Neuronal stem cell (in vitro differentiated cells): ENCODE measurements around the gene FAT2.

ENCODE experiments used
- DNase-seq: peaks from one replicate; pipeline ENCODE4 v3.0.0-alpha.2; 2013; ENCODE audit warnings: low spot score
- H2AFZ ChIP-seq: one replicate; pipeline ENCODE4 v1.6.1; 2013; ENCODE audit warnings: mild to moderate bottlenecking, low read length, inconsistent platforms
- H2AK5ac ChIP-seq: 2 replicates; pipeline ENCODE4 v1.6.1; 2013; ENCODE audit warnings: low read depth, mild to moderate bottlenecking, inconsistent platforms, low read length, moderate library complexity, mixed read lengths
- H2BK120ac ChIP-seq: 2 replicates; pipeline ENCODE4 v1.6.1; 2013; ENCODE audit warnings: low read depth, mild to moderate bottlenecking, inconsistent platforms, low read length, moderate library complexity, mixed read lengths
- H2BK12ac ChIP-seq: one replicate; pipeline ENCODE4 v1.6.1; 2013; ENCODE audit warnings: low read length, inconsistent platforms
- H2BK15ac ChIP-seq: 2 replicates; pipeline ENCODE4 v1.6.1; 2013; ENCODE audit warnings: mild to moderate bottlenecking, low read length, inconsistent platforms, mixed read lengths
- H2BK5ac ChIP-seq: one replicate; pipeline ENCODE4 v1.6.1; 2013; ENCODE audit warnings: inconsistent platforms, mild to moderate bottlenecking, low read length, moderate library complexity
- H3K14ac ChIP-seq: one replicate; pipeline ENCODE4 v1.6.1; 2013; ENCODE audit warnings: low read length, inconsistent platforms
- H3K18ac ChIP-seq: 2 replicates; pipeline ENCODE4 v1.6.1; 2013; ENCODE audit warnings: low read length, inconsistent platforms
- H3K23ac ChIP-seq: 2 replicates; pipeline ENCODE4 v1.6.1; 2013; ENCODE audit warnings: low read depth, mild to moderate bottlenecking, mixed read lengths, low read length, inconsistent platforms; ENCODE audit not compliant: poor library complexity
- H3K27ac ChIP-seq: replicated peaks from 3 replicates; pipeline ENCODE4 v1.5.1; 2013; ENCODE audit warnings: low read length, inconsistent platforms
- H3K27me3 ChIP-seq, 3 experiments: 2 replicates each; pipeline ENCODE4 v1.6.1; 2013; ENCODE audit warnings: low read length in 3 of 3, mild to moderate bottlenecking in 2 of 3, inconsistent platforms in 1 of 3, low read depth in 1 of 3, mixed read lengths in 1 of 3, moderate library complexity in 1 of 3; ENCODE audit not compliant: control insufficient read depth in 3 of 3, insufficient read depth in 3 of 3
- H3K36me3 ChIP-seq, 2 donors: replicated peaks in 1 of 2; 2 replicates each; pipeline ENCODE4 v1.6.1; 2013; ENCODE audit warnings: low read length in 2 of 2; ENCODE audit not compliant: control insufficient read depth in 2 of 2, insufficient read depth in 2 of 2
- H3K4ac ChIP-seq: 2 replicates; pipeline ENCODE4 v1.6.1; 2013; ENCODE audit warnings: inconsistent platforms, mild to moderate bottlenecking, low read length, moderate library complexity
- H3K4me1 ChIP-seq, 2 donors: 1 replicate in 1 of 2; 2 replicates in 1 of 2; pipeline ENCODE4 v1.6.1; 2013; ENCODE audit warnings: low read length in 2 of 2, low read depth in 1 of 2; ENCODE audit not compliant: control insufficient read depth in 2 of 2, insufficient read depth in 1 of 2
- H3K4me2 ChIP-seq: one replicate; pipeline ENCODE4 v1.6.1; 2013; ENCODE audit warnings: mild to moderate bottlenecking, low read length, inconsistent platforms; ENCODE audit not compliant: insufficient read depth, poor library complexity, severe bottlenecking
- H3K4me3 ChIP-seq, 2 donors: 2 replicates each; pipeline ENCODE4 v1.5.1; 2013; ENCODE audit warnings: low read length in 2 of 2, mild to moderate bottlenecking in 2 of 2, inconsistent platforms in 1 of 2, moderate library complexity in 1 of 2
- H3K79me1 ChIP-seq: one replicate; pipeline ENCODE4 v1.6.1; 2013; ENCODE audit warnings: low read depth, mild to moderate bottlenecking, inconsistent platforms, low read length, moderate library complexity
- H3K9ac ChIP-seq: one replicate; pipeline ENCODE4 v1.6.1; 2013; ENCODE audit warnings: mild to moderate bottlenecking, low read depth, low read length, inconsistent platforms; ENCODE audit not compliant: poor library complexity
- H3K9me3 ChIP-seq, 2 donors: replicated peaks in 1 of 2; 2 replicates each; pipeline versions ENCODE3 to v1.6.1; 2013; ENCODE audit warnings: low read length in 2 of 2, mild to moderate bottlenecking in 2 of 2, inconsistent platforms in 1 of 2, low read depth in 1 of 2, mixed read lengths in 1 of 2, moderate library complexity in 1 of 2; ENCODE audit not compliant: control insufficient read depth in 2 of 2, insufficient read depth in 1 of 2
- H4K8ac ChIP-seq: one replicate; pipeline ENCODE4 v1.6.1; 2013; ENCODE audit warnings: low read depth, mild to moderate bottlenecking, inconsistent platforms, low read length, moderate library complexity
- H4K91ac ChIP-seq: one replicate; pipeline ENCODE4 v1.6.1; 2013; ENCODE audit warnings: low read length, low read depth, mild to moderate bottlenecking, inconsistent platforms; ENCODE audit not compliant: poor library complexity
- WGBS, 2 donors: extraction: QIAGEN DNeasy Blood & Tissue Kit; methylation state at CpG; one replicate each; pipeline ENCODE4 v1.1.7; 2013; ENCODE audit warnings: missing lambda C conversion rate in 2 of 2, mixed read lengths in 1 of 2; ENCODE audit not compliant: insufficient read length in 2 of 2, insufficient replicate concordance in 1 of 2; ENCODE audit errors: extremely low coverage in 2 of 2; 5-methylcytosine and 5-hydroxymethylcytosine counted together

Gene FAT2

GRCh38 chr5:151562019-151562707 is 29.0 kb downstream of the FAT2 start:
- H2BK120ac ChIP-seq = no peak overlapping the region
- WGBS, 2 donors = no CpG with 5 or more reads among the region's 8 CpGs

GRCh38 chr5:151557951-151558350 is 33.2 kb downstream of the FAT2 start:
- Histone ChIP-seq H3K4me1 (peaks cover 0 to 7% of the 10 kb centered on the region in 2 donors), H3K9ac (no peak overlapping the region), H3K4ac (no peak overlapping the region), H3K23ac (no peak overlapping the region), H4K8ac (no peak overlapping the region), H2BK15ac (no peak overlapping the region), H3K18ac (no peak overlapping the region), H2BK12ac (no peak overlapping the region), H3K4me2 (no peak overlapping the region), H3K27ac (no peak overlapping the region), H3K36me3 (no peaks in the 10 kb centered on the region), H3K14ac (no peak overlapping the region), H2BK5ac (no peak overlapping the region), H3K27me3 (peaks cover 0 to 33% (median 0%) of the 10 kb centered on the region in 3 experiments), H3K4me3 (no peak overlapping the region), H3K9me3 (no peaks in the 10 kb centered on the region), H2AK5ac (no peak overlapping the region), H3K79me1 (no peaks in the 10 kb centered on the region), H4K91ac (no peak overlapping the region), H2BK120ac (no peak overlapping the region), H2AFZ (no peak overlapping the region)
- DNase-seq = no peak
- no CpG with 5 or more reads among the region's 6 CpGs for WGBS, 2 donors

More at GRCh38 chr5:151562019-151562707, 29.0 kb downstream of the FAT2 start:
- Histone ChIP-seq H3K27me3 (peaks cover 0 to 16% (median 0%) of the 10 kb centered on the region in 3 experiments), H3K4me3 (no peak overlapping the region), H3K23ac (no peak overlapping the region), H3K4ac (no peak overlapping the region), H2AFZ (no peak overlapping the region), H4K91ac (no peak overlapping the region), H3K27ac (no peak overlapping the region), H3K79me1 (no peaks in the 10 kb centered on the region), H2AK5ac (no peak overlapping the region), H2BK12ac (no peak overlapping the region), H3K4me2 (no peak overlapping the region), H3K36me3 (no peaks in the 10 kb centered on the region), H3K14ac (no peak overlapping the region), H4K8ac (no peak overlapping the region), H3K18ac (no peak overlapping the region), H3K9ac (no peak overlapping the region), H2BK5ac (no peak overlapping the region), H3K9me3 (no peaks in the 10 kb centered on the region), H3K4me1 (peaks cover 0 to 7% of the 10 kb centered on the region in 2 donors), H2BK15ac (no peak overlapping the region)
- DNase-seq = no peak

- Histone ChIP-seq H2AK5ac (no peak overlapping the region), H3K14ac (no peak overlapping the region), H3K4ac (no peak overlapping the region), H3K23ac (no peak overlapping the region), H2BK12ac (no peak overlapping the region), H3K4me1 (peaks cover 0 to 7% of the 10 kb centered on the region in 2 donors), H3K4me3 (no peak overlapping the region), H3K9ac (no peak overlapping the region), H3K36me3 (no peaks in the 10 kb centered on the region), H2BK15ac (no peak overlapping the region), H2BK120ac (no peak overlapping the region), H3K4me2 (no peak overlapping the region), H4K91ac (no peak overlapping the region), H4K8ac (no peak overlapping the region), H3K79me1 (no peaks in the 10 kb centered on the region), H3K18ac (no peak overlapping the region), H3K9me3 (no peaks in the 10 kb centered on the region), H2BK5ac (no peak overlapping the region), H3K27me3 (peaks cover 0 to 34% (median 0%) of the 10 kb centered on the region in 3 experiments), H2AFZ (no peak overlapping the region), H3K27ac (no peak overlapping the region)
- no peak for DNase-seq
- no CpG with 5 or more reads among the region's 1 CpG for WGBS, 2 donors
These were observed 33.7 kb downstream of the FAT2 start for GRCh38 chr5:151557466-151557865.

- no peak overlapping the region for H3K18ac ChIP-seq
- H2BK120ac ChIP-seq = no peak overlapping the region
- no peak overlapping the region for H4K8ac ChIP-seq
- no CpG with 5 or more reads among the region's 6 CpGs for WGBS, 2 donors
- DNase-seq = no peak
- H3K4me1 ChIP-seq = peaks cover 0 to 3% of the 10 kb centered on the region in 2 donors
- peaks cover 0 to 31% (median 0%) of the 10 kb centered on the region in 3 experiments for H3K27me3 ChIP-seq
- no peaks in the 10 kb centered on the region for H3K9me3 ChIP-seq
- H3K36me3 ChIP-seq = no peaks in the 10 kb centered on the region
- H2BK5ac ChIP-seq = no peak overlapping the region
- no peak overlapping the region for H3K14ac ChIP-seq
- no peak overlapping the region for H3K4me2 ChIP-seq
- H3K4me3 ChIP-seq = no peak overlapping the region
- H2BK12ac ChIP-seq = no peak overlapping the region
- no peak overlapping the region for H3K23ac ChIP-seq
- H3K9ac ChIP-seq = no peak overlapping the region
- H3K4ac ChIP-seq = no peak overlapping the region
- H4K91ac ChIP-seq = no peak overlapping the region
- no peak overlapping the region for H2BK15ac ChIP-seq
- no peak overlapping the region for H2AK5ac ChIP-seq
- no peak overlapping the region for H3K27ac ChIP-seq
- H2AFZ ChIP-seq = no peak overlapping the region
- H3K79me1 ChIP-seq = no peaks in the 10 kb centered on the region
These were observed 34.3 kb downstream of the FAT2 start for GRCh38 chr5:151556806-151557205.
